ENCODE results near the gene ARFGEF3. TPM values are rescaled to one million over a fixed set of nuclear protein-coding genes. Genes with fewer than 3 reads are reported as not detected.

ARFGEF3 gene
- total RNA-seq, 6 experiments from 2014 or later = 0.06 to 0.19 (median 0.08) TPM

DNA sequence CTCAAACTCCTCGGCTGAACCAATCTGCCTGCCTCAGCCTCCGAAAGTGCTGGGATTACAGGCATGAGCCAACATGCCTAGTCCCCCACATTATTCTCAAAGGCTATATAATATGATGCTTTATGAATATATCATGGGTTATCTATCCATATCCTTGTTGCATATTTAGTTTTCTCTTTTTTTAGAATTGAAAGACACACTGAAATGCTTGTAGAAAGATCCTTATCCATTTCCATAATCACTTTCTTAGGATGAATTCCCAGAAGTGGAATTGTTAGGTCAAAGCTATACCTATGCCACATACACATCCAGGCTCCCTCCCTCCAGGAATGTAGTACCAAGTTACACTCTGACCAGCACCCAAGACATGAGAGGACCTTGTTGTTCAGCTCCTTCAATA, 2.5 kb upstream of the ARFGEF3 start:
- Mint-ChIP-seq H3K9me3 (no peaks in the 10 kb centered on the region), H3K27ac (no peak overlapping the region), H3K36me3 (ENCODE audit: low read depth) (no peaks in the 10 kb centered on the region), H3K4me3 (no peak overlapping the region), H3K27me3 (ENCODE audit: insufficient read depth) (peaks cover 41% of the 10 kb centered on the region), H3K4me1 (ENCODE audit: low read depth) (peaks cover 6% of the 10 kb centered on the region; the same call in 1 of the 2 replicates)
- TF ChIP-seq, protein P1, sequence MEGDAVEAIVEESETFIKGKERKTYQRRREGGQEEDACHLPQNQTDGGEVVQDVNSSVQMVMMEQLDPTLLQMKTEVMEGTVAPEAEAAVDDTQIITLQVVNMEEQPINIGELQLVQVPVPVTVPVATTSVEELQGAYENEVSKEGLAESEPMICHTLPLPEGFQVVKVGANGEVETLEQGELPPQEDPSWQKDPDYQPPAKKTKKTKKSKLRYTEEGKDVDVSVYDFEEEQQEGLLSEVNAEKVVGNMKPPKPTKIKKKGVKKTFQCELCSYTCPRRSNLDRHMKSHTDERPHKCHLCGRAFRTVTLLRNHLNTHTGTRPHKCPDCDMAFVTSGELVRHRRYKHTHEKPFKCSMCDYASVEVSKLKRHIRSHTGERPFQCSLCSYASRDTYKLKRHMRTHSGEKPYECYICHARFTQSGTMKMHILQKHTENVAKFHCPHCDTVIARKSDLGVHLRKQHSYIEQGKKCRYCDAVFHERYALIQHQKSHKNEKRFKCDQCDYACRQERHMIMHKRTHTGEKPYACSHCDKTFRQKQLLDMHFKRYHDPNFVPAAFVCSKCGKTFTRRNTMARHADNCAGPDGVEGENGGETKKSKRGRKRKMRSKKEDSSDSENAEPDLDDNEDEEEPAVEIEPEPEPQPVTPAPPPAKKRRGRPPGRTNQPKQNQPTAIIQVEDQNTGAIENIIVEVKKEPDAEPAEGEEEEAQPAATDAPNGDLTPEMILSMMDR (IDR thresholded peaks at IDR 0.05) = no peak
- no peak for DNase-seq

DNA sequence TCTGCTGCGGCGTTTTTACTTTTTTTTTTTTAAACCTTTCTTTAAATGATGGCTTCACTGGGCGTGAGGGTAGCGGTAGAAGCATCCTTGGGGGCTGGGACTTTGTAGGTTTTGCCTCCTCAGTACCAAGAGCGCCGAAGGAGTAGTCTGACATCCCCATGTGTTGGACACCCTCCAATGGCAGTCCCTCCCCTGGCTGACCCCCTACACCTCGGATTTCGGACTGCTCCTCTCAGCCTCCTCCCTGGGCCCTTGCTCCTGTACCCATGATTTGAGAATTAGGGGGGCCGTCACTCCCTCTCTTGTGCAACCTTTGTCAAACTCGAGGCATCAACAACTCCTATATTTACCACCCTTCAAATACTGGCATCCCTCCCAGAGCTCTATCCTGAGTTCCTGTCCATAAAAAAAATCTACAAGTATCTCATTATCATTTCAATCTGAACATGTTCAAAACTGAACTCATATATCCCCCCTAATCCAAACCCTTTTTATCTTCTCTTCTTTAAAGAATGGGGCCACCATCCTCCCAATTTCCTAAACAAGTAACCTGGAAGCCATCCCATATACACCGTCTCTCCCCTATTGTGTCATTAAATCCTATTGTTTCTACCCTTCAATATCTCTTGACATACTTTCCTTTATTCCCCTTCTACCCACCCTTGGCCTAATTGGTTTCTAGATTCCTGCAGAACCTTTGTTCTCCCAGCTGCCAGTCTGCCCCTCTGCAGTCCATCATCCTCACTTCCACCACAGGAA, 1.2 kb upstream of the ARFGEF3 start:
- Mint-ChIP-seq H3K36me3 (ENCODE audit: low read depth) (no peaks in the 10 kb centered on the region), H3K4me1 (ENCODE audit: low read depth) (peaks cover 6% of the 10 kb centered on the region; the same call in 1 of the 2 replicates), H3K27me3 (ENCODE audit: insufficient read depth) (peaks cover 41% of the 10 kb centered on the region), H3K9me3 (no peaks in the 10 kb centered on the region), H3K27ac (no peak overlapping the region), H3K4me3 (peak overlapping the region; percentile 39; the same call in 1 of the 2 replicates)
- DNase-seq = no peak
- TF ChIP-seq, protein P1 (IDR thresholded peaks at IDR 0.05) = no peak

DNA sequence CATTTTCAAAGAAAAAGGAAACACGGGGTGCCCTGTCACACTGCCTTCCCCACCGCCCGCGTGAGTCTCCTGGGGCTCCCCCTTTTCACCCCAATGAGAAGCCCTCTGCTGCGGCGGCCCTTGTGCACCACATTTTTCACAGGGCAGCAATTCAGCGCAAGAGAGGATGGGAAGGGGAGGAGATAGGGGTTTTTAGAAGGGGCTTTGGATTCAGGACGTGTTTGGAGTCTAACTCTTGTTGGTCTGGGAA, 726 bp upstream of the ARFGEF3 start:
- H3K27ac Mint-ChIP-seq = no peak overlapping the region
- peak overlapping the region; percentile 39 for H3K4me3 Mint-ChIP-seq
- TF ChIP-seq, protein P1 (IDR thresholded peaks at IDR 0.05) = no peak
- no peaks in the 10 kb centered on the region for H3K9me3 Mint-ChIP-seq
- no peak for DNase-seq
- peaks cover 39% of the 10 kb centered on the region for H3K27me3 Mint-ChIP-seq (ENCODE audit: insufficient read depth)
- no peaks in the 10 kb centered on the region for H3K36me3 Mint-ChIP-seq (ENCODE audit: low read depth)
- H3K4me1 Mint-ChIP-seq (ENCODE audit: low read depth) = peaks cover 6% of the 10 kb centered on the region; the same call in 1 of the 2 replicates

DNA sequence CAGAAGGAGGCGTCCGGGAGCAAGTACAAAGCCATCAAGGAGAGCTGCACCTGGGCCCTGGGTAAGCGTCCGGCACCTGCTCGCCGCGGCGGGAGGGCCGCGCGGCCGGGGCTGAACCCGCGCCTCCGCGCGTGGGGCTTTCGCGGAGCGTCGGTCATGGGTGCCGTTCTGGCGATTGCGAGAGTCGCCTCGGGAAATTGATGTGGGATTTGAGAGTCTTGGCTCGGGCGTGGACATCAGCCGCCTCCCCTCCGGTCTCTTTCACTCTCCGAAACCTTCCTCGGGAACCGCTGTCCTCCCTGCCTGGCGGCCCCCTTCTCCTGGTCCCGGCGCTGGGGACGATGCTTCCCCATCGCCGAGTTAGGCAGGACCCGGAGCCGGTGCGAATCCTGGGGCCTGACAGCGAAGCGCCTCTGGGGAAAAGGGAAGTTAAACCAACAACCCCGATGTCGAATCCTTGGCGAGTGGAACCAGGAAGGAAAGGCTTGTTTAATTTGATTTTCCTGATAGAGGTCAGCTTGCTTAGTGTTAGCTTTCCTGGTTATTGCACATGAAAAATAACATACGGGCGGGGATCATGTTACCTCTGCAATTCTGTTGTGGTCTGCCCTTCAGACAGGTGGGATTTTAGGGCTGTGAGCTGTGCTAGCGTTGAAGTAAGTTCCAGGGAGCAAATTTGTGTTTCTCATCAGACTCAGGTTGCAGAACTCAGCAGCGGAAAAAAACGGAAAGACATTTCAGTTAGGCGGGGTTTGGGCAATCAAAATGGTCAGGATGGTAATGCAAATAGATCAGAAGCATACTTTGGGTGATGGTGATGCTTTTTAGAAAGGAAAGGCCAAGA, 594 bp downstream of the ARFGEF3 start:
- peaks cover 45% of the 10 kb centered on the region for H3K27me3 Mint-ChIP-seq (ENCODE audit: insufficient read depth)
- no peak overlapping the region for H3K27ac Mint-ChIP-seq
- H3K4me3 Mint-ChIP-seq = peak overlapping the region; percentile 71
- H3K36me3 Mint-ChIP-seq (ENCODE audit: low read depth) = no peaks in the 10 kb centered on the region
- DNase-seq = no peak
- H3K9me3 Mint-ChIP-seq = no peaks in the 10 kb centered on the region
- TF ChIP-seq, protein P1 (IDR thresholded peaks at IDR 0.05) = no peak
- H3K4me1 Mint-ChIP-seq (ENCODE audit: low read depth) = peaks cover 6% of the 10 kb centered on the region; the same call in 1 of the 2 replicates

DNA sequence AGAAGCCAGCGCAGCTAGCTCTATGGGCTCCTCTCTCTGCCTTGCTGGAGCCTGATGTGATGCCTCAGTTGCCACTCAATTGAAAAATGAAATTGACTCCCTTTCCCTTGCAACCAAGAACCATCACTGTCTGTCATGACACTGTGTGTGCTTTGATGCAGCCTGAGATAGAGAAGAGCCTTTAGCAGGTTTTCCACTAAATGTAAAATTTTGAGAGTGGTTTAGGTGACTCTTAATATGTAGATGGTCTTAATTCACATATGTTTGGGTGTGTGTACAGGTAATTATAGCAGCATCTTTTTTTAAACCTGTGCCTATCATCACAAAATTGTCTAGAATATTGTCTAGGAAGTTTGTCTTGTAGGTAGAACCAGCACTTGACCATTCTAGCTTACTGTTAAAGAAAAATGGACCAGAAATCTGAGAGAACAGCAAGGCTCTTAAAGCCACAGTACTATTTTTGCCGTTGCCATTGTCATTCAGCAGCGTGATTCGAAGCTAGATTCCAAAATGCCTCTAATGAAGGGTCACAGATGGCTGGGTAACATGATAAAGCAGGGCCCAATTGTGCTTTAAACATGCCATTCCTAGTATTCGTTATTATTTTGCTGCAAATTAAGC, 1.3 kb downstream of the ARFGEF3 start:
- peak overlapping the region; percentile 71 for H3K4me3 Mint-ChIP-seq
- TF ChIP-seq, protein P1 (IDR thresholded peaks at IDR 0.05) = no peak
- peaks cover 49% of the 10 kb centered on the region for H3K27me3 Mint-ChIP-seq (ENCODE audit: insufficient read depth)
- H3K4me1 Mint-ChIP-seq (ENCODE audit: low read depth) = peaks cover 6% of the 10 kb centered on the region; the same call in 1 of the 2 replicates
- no peaks in the 10 kb centered on the region for H3K36me3 Mint-ChIP-seq (ENCODE audit: low read depth)
- DNase-seq = no peak
- no peaks in the 10 kb centered on the region for H3K9me3 Mint-ChIP-seq
- H3K27ac Mint-ChIP-seq = no peak overlapping the region
